ENCODE measurements around the gene DBNDD1.

The DBNDD1 gene

DNA sequence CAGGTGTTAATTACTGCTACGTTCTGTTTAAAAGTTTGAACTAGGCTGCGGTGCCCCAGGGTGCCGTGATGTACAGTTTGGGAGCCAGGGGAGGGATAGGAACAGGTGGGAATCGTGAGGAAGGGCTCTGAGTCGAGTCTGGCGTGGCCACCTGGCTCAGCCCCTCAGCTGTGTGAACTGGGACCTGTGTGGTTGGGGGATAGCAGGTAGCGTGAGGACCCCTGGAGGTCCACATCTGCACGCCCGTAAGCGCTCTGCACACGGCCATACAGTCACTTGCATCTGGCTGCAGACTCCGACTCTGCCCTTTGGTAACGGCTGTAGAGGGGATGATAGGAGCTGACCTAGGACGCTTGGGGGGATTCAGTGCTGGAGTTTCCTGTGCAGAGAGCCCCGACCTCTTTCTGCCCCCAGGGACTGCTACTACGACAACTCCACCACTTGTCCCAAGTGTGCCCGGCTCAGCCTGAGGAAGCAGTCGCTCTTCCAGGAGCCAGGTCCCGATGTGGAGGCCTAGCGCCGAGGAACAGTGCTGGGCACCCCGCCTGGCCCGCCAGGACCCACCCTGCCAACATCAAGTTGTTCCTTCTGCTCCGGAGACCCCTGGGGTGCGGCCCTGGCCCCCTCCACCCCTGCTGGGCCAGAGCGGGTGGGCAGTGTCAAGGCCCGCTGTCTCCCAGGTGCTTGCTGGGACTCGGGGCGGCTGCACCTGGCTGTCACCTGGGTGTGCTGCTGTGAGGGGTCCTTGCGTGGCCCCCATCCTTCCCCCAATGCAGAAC is 53.6 kb downstream of the DBNDD1 start:
- DNase-seq (ENCODE audit: low read depth in 2 of 2, low spot score in 1 of 2), result no peak

DNA sequence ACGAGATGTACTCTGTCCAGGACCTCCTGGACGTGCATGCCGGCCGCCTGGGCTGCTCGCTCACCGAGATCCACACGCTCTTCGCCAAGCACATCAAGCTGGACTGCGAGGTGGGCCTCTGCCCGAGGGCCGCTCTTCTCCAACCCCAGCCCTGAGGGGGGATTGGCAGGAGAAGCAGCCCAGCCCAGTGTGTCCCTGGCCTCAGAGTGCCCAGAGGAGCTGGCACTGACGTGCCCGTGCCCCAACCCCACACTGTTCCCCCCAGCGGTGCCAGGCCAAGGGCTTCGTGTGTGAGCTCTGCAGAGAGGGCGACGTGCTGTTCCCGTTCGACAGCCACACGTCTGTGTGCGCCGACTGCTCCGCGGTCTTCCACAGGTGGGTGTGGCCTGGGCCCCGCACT is 55.1 kb downstream of the DBNDD1 start:
- DNase-seq (ENCODE audit: low read depth in 2 of 2, low spot score in 1 of 2), result no peak

DNA sequence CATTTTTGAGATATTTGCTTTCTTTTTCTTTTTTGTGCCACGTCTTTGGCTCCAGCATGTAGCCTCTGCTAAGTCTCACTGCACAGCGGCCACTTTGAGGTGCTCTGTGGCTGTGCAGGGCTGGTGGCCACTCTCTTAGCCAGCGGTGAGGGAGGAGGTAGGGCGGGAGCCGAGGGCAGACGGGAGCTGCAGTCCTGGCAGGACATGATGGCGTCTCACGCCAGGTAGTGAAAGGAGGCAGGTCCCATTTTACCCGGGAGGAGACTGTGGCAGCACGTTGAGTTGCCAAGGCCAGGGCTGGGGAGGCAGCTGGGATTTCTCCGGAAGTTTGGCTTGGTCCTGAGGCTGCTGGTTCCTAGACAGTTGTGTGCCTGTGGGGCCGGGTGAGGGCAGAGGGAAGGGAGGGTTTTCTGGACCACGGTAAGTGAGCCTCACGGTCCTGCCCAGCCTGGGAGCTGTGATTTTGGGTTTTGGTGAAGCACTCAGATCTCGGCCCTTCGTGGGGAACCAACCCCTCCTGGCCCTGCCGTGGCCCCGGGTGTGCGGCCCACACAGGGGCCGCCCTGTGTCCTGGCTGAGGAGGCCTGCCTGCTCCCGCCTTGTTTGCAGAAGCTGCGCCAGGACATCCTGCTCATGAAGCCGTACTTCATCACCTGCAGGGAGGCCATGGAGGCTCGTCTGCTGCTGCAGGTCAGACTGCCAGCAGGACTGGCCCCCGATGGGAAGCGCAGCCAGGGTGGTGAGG is 56.3 kb downstream of the DBNDD1 start:
- DNase-seq (ENCODE audit: low read depth in 2 of 2, low spot score in 1 of 2), result no peak

- DNase-seq (ENCODE audit: low read depth in 2 of 2, low spot score in 1 of 2), result no peak
Measured at GRCh38 chr16:89961920-89962319, 57.3 kb downstream of the DBNDD1 start.

GRCh38 chr16:89960966-89961365 is 58.3 kb downstream of the DBNDD1 start:
- no peak for DNase-seq (ENCODE audit: low read depth in 2 of 2, low spot score in 1 of 2)

DNA sequence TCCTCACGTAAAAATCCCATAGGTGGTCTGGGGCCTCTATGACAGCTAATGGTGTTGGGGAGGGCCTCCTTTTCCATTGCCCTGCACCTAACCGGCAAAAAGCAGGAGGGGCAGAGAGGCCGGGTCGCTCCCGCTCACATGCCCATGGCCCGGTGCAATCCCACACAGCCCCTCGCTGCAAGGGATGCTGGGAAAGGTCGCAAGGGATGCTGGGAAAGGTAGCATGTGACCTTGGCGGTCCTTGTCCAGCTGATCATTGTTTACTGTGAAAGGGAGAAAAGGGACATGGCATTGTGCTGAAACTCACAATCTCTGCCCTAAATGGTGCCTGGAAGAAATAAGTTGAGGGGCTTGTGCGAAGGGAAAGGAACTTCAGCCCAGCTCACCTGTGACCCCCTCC is 60.7 kb downstream of the DBNDD1 start:
- DNase-seq (ENCODE audit: low read depth in 2 of 2, low spot score in 1 of 2), result no peak

- DNase-seq (ENCODE audit: low read depth in 2 of 2, low spot score in 1 of 2), result no peak
Measured at GRCh38 chr16:89958068-89958467, 61.2 kb downstream of the DBNDD1 start.

DNA sequence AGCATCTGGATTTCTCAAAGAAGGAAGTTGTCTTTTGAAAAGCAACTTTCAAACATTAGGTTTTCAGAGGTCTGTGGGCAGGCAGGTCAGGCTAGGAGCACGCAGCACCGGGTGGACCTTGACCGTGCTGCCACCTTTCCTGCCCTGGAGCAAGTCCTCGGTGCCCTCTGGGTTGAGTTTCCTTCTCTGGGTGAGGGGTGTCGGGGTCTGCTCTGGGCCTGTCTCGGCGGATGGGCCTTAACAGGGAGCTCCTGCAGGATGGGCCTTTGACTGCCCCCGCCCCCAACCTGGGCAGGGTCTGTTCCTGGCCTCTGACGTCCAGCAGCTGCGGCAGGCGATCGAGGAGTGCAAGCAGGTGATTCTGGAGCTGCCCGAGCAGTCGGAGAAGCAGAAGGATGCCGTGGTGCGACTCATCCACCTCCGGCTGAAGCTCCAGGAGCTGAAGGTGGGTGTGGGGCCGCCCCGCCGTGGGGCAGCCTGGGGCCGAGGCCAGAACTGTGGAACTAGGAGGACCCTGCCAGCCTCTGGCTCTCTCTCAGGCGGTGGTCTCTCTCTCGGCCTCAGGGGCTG is 62.0 kb downstream of the DBNDD1 start:
- no peak for DNase-seq (ENCODE audit: low read depth in 2 of 2, low spot score in 1 of 2)

DNA sequence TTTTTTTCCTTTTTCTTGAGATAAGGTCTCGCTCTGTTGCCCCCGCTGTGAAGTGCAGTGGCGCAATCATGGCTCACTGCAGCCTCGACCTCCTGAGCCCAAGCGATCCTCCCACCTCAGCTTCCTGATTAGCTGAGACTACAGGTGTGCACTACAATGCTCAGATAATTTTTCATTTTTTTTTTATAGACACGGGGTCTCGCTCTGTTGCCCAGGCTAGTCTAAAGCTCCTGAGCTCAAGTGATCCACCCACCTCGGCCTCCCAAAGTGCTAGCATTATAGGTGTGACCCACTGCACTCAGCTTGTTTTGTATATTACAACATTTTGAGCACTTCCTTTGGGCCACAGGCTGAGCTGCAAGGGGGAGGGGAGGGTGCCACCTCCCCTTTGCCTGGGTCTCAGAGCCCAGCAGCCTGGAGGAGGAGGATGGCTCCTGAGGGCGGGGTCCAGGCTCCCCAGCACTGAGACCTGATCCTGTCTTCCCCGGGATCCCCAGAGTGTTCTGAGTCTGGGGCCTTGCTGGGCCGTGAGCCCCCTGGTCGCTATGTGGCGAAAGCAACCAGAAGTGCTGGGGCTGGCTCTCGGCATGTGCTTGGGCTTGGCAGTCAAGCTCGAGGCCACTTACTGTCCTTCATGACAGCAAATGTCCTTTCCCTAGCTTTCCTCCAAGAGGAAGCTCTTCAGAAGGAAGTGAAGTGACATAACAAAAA is 62.6 kb downstream of the DBNDD1 start:
- no peak for DNase-seq (ENCODE audit: low read depth in 2 of 2, low spot score in 1 of 2)

- DNase-seq (ENCODE audit: low read depth in 2 of 2, low spot score in 1 of 2), result no peak
Measured at GRCh38 chr16:89955001-89955685, 64.1 kb downstream of the DBNDD1 start.
